Uterus (tissue), 2 donors: Measurements from ENCODE around the gene ABT1.

ENCODE experiments used
- CTCF ChIP-seq, 4 experiments: fragments of 200-600 bp in 2 of 4; fragments of 450-650 bp in 2 of 4; sonication (generic) in 2 of 4; IDR thresholded peaks; one replicate each; pipeline ENCODE4 v1.5.1; 2016 to 2019; ENCODE audit warnings: antibody characterized with exemption in 4 of 4, mild to moderate bottlenecking in 2 of 4, moderate library complexity in 1 of 4
- POLR2A ChIP-seq, 2 donors: fragments of 450-650 bp; IDR thresholded peaks; one replicate each; pipeline ENCODE4 v1.6.1; 2016; ENCODE audit warnings: antibody characterized with exemption in 2 of 2, mild to moderate bottlenecking in 1 of 2, moderate library complexity in 1 of 2

GRCh38 chr6:26640806-26641205 lies 44.1 kb downstream of the ABT1 start:
- TF ChIP-seq CTCF (IDR thresholded peaks at IDR 0.05) (no peak), POLR2A (IDR thresholded peaks at IDR 0.05) (no peak)
